T-cell (primary cell): ENCODE results near the gene TNRC6A. TPM values are rescaled to one million over a fixed set of nuclear protein-coding genes. Genes with fewer than 3 reads are reported as not detected.

ENCODE experiments used
- ATAC-seq, 4 experiments: fragments of 200-7000 bp in 3 of 4; fragments of 150-1000 bp in 1 of 4; cut with Tn5 transposase; replicated peaks in 1 of 4; 1 replicate in 3 of 4; 2 replicates in 1 of 4; pipeline ENCODE4 v1.10.0; 2021; ENCODE audit warnings: moderate library complexity in 3 of 4, mild to moderate bottlenecking in 2 of 4, moderate number of reproducible peaks in 1 of 4
- CTCF ChIA-PET, 2 donors: fragments of 300-600 bp; sonication (Branson Sonifier 250); formaldehyde crosslinking; loops; one replicate each; lab custom pipeline; 2022; ENCODE audit warnings: antibody characterized with exemption in 2 of 2; lab: Charles Lee
- POLR2A ChIA-PET, 2 donors: fragments of 300-600 bp; sonication (Branson Sonifier 250); formaldehyde crosslinking; loops; one replicate each; lab custom pipeline; 2022; ENCODE audit warnings: antibody characterized with exemption in 2 of 2; lab: Charles Lee
- DNase-seq, 35 experiments: peaks; one replicate each; pipeline versions ENCODE4 v3.0.0 to v3.0.0-alpha.2; 2013 to 2023
- H3K27ac ChIP-seq: one replicate; pipeline ENCODE4 v1.5.1; 2013; ENCODE audit warnings: low read length
- H3K27me3 ChIP-seq, 2 experiments: replicated peaks in 1 of 2; 1 replicate in 1 of 2; 2 replicates in 1 of 2; pipeline versions ENCODE4 v1.6.1 to v1.7.0; 2013; ENCODE audit warnings: low read length in 1 of 2, mixed read lengths in 1 of 2; ENCODE audit not compliant: control insufficient read depth in 2 of 2, insufficient read depth in 2 of 2; ENCODE audit errors: extremely low read depth in 1 of 2
- H3K36me3 ChIP-seq, 2 donors: 1 replicate in 1 of 2; 2 replicates in 1 of 2; pipeline versions ENCODE4 v1.6.1 to v1.7.0; 2013; ENCODE audit warnings: low read length in 1 of 2; ENCODE audit not compliant: control insufficient read depth in 2 of 2, insufficient read depth in 1 of 2; ENCODE audit errors: extremely low read depth in 1 of 2
- H3K4me1 ChIP-seq, 2 experiments: 1 replicate in 1 of 2; 2 replicates in 1 of 2; pipeline versions ENCODE4 v1.6.1 to v1.7.0; 2013; ENCODE audit warnings: low read length in 2 of 2, mixed read lengths in 1 of 2; ENCODE audit not compliant: insufficient read depth in 2 of 2, control insufficient read depth in 1 of 2; ENCODE audit errors: extremely low read depth in 1 of 2
- H3K4me3 ChIP-seq, 2 donors: 1 replicate in 1 of 2; 2 replicates in 1 of 2; pipeline versions ENCODE4 v1.5.1 to v1.7.0; 2013; ENCODE audit warnings: mild to moderate bottlenecking in 2 of 2, low read length in 1 of 2, moderate library complexity in 1 of 2; ENCODE audit not compliant: control insufficient read depth in 1 of 2; ENCODE audit errors: extremely low read depth in 1 of 2
- H3K9me3 ChIP-seq: 2 replicates; pipeline ENCODE4 v1.7.0; 2013
- H3K27ac Mint-ChIP-seq, 2 donors: one replicate each; pipeline ENCODE4 v1.8.0; 2020 to 2021; ENCODE audit warnings: mild to moderate bottlenecking in 2 of 2, mixed read lengths in 2 of 2
- H3K27me3 Mint-ChIP-seq, 2 donors: one replicate each; pipeline ENCODE4 v1.8.0; 2021 to 2022; ENCODE audit warnings: mixed read lengths in 2 of 2
- H3K36me3 Mint-ChIP-seq: one replicate; pipeline ENCODE4 v1.8.0; 2021; ENCODE audit warnings: mixed read lengths
- H3K4me1 Mint-ChIP-seq, 3 donors: one replicate each; pipeline ENCODE4 v1.8.0; 2020 to 2022; ENCODE audit warnings: mixed read lengths in 3 of 3, mild to moderate bottlenecking in 1 of 3
- H3K4me3 Mint-ChIP-seq, 3 donors: one replicate each; pipeline ENCODE4 v1.8.0; 2020 to 2022; ENCODE audit warnings: mild to moderate bottlenecking in 3 of 3, mixed read lengths in 3 of 3, moderate library complexity in 3 of 3
- H3K9me3 Mint-ChIP-seq, 3 donors: one replicate each; pipeline ENCODE4 v1.8.0; 2020 to 2022; ENCODE audit warnings: mixed read lengths in 3 of 3
- WGBS: methylation state at CpG from one replicate; pipeline ENCODE4 v1.1.5; 2013; ENCODE audit warnings: missing lambda C conversion rate; ENCODE audit not compliant: insufficient coverage; 5-methylcytosine and 5-hydroxymethylcytosine counted together
- total RNA-seq, 35 experiments: library from RNA in 6 of 35; stranded (reverse) in 6 of 35; fragments of 120-200 nt in 1 of 35; gene quantifications; one replicate each; pipeline versions ENCODE4 v1.2.1 to v1.2.4 and lab custom pipeline; 2013 to 2026

TNRC6A gene
- total RNA-seq, 5 donors from 2014 or later (not counting 1 experiment from before 2014, with no cell fraction given) = 74.7 to 79.4 (median 77.9) TPM

- peaks cover 8% of the 10 kb centered on the region for H3K36me3 Mint-ChIP-seq
- no peak overlapping the region for H3K27ac ChIP-seq
- no peak overlapping the region for H3K4me3 Mint-ChIP-seq
- H3K27me3 Mint-ChIP-seq = no peaks in the 10 kb centered on the region
- H3K4me1 Mint-ChIP-seq = peaks cover 63 to 75% (median 73%) of the 10 kb centered on the region in 3 donors
- ATAC-seq = peak in 2 of 4 experiments; percentile 43 to 44
- H3K27ac Mint-ChIP-seq = peak overlapping the region in 1 of 2 donors; percentile 0
- H3K36me3 ChIP-seq = peaks cover 0 to 7% of the 10 kb centered on the region in 2 donors
- ChIA-PET CTCF (no interaction called here), POLR2A (interaction anchor here in 1 of 2 donors (0.8 kb wide), 1 partner anchor 23 kb away, joined by 3 read pairs; no protein-coding TSS in a partner anchor)
- no peaks in the 10 kb centered on the region for H3K9me3 ChIP-seq
- no peak for DNase-seq
- H3K9me3 Mint-ChIP-seq = no peaks in the 10 kb centered on the region
- H3K4me1 ChIP-seq = peaks cover 0 to 12% of the 10 kb centered on the region in 2 experiments
- no peak overlapping the region for H3K4me3 ChIP-seq
- no CpG with 5 or more reads among the region's 3 CpGs for WGBS
- H3K27me3 ChIP-seq = no peaks in the 10 kb centered on the region
Measured at GRCh38 chr16:24753437-24753836, 24.0 kb downstream of the TNRC6A start.

GRCh38 chr16:24754543-24754942 lies 25.1 kb downstream of the TNRC6A start:
- Mint-ChIP-seq H3K36me3 (no peaks in the 10 kb centered on the region), H3K4me1 (peaks cover 52 to 64% (median 62%) of the 10 kb centered on the region in 3 donors), H3K27ac (peak overlapping the region in 1 of 2 donors; percentile 16), H3K9me3 (no peaks in the 10 kb centered on the region), H3K27me3 (no peaks in the 10 kb centered on the region), H3K4me3 (no peak overlapping the region)
- DNase-seq (no peak), ATAC-seq (no peak)
- H3K9me3 ChIP-seq = no peaks in the 10 kb centered on the region
- H3K27ac ChIP-seq = no peak overlapping the region
- H3K4me3 ChIP-seq = no peak overlapping the region
- H3K36me3 ChIP-seq = peaks cover 0 to 18% of the 10 kb centered on the region in 2 donors
- peaks cover 0 to 4% of the 10 kb centered on the region in 2 experiments for H3K4me1 ChIP-seq
- POLR2A ChIA-PET = no interaction called here
- CTCF ChIA-PET = no interaction called here
- no peaks in the 10 kb centered on the region for H3K27me3 ChIP-seq
- no CpG with 5 or more reads among the region's 2 CpGs for WGBS

GRCh38 chr16:24755201-24755874 lies 25.9 kb downstream of the TNRC6A start:
- Mint-ChIP-seq H3K4me1 (peaks cover 47 to 59% (median 57%) of the 10 kb centered on the region in 3 donors), H3K27ac (peak overlapping the region; percentile 10 to 34), H3K4me3 (no peak overlapping the region), H3K27me3 (no peaks in the 10 kb centered on the region), H3K36me3 (no peaks in the 10 kb centered on the region), H3K9me3 (no peaks in the 10 kb centered on the region)
- peaks cover 0 to 4% of the 10 kb centered on the region in 2 experiments for H3K4me1 ChIP-seq
- H3K36me3 ChIP-seq = peaks cover 0 to 22% of the 10 kb centered on the region in 2 donors
- H3K4me3 ChIP-seq = no peak overlapping the region
- ChIA-PET CTCF (interaction anchor here in 1 of 2 donors (1.1 kb wide), 1 partner anchor 10 kb away, joined by 3 read pairs; no protein-coding TSS in a partner anchor), POLR2A (no interaction called here)
- H3K27me3 ChIP-seq = no peaks in the 10 kb centered on the region
- WGBS = 100% methylated on average over 1 of the region's 3 CpGs
- no peak for DNase-seq
- ATAC-seq = no peak
- no peaks in the 10 kb centered on the region for H3K9me3 ChIP-seq
- H3K27ac ChIP-seq = no peak overlapping the region

DNA sequence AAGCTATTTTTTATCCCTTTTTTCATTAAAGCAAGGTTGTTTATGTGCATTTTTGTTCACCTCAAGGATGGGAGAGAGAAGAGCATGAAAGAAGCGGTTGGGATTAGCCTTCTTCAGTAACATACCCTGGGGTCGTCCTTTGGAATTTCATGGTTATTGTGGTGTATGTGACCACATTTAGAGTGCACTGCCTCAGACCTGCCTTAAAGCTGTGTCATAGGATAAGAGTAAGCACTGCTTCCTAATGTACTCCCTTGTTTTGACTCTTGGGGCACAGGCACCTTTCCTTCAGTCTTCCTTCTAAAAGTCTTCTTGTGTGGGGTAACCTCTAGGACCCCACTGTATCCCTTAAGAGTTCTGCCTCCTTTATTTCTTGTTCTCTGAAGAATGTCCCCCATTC lies 28.9 kb downstream of the TNRC6A start:
- no peak overlapping the region for H3K4me3 Mint-ChIP-seq
- no peaks in the 10 kb centered on the region for H3K27me3 Mint-ChIP-seq
- peaks cover 0 to 40% of the 10 kb centered on the region in 2 donors for H3K36me3 ChIP-seq
- no peaks in the 10 kb centered on the region for H3K27me3 ChIP-seq
- no peak overlapping the region for H3K4me3 ChIP-seq
- CTCF ChIA-PET = interaction anchor here in 1 of 2 donors (1.1 kb wide), 1 partner anchor 13 kb away, joined by 6 read pairs; no protein-coding TSS in a partner anchor
- DNase-seq (no peak), ATAC-seq (no peak)
- H3K27ac ChIP-seq = no peak overlapping the region
- WGBS = no CpG with 5 or more reads among the region's 2 CpGs
- POLR2A ChIA-PET = interaction anchor here (0.6 to 0.7 kb wide), 3 partner anchors 11 to 29 kb away, joined by 3 to 7 read pairs (median 3); no protein-coding TSS in a partner anchor
- H3K36me3 Mint-ChIP-seq = peaks cover 12% of the 10 kb centered on the region
- H3K4me1 ChIP-seq = no peaks in the 10 kb centered on the region
- H3K4me1 Mint-ChIP-seq = peaks cover 20 to 45% (median 37%) of the 10 kb centered on the region in 3 donors
- no peak overlapping the region for H3K27ac Mint-ChIP-seq
- H3K9me3 ChIP-seq = no peaks in the 10 kb centered on the region
- no peaks in the 10 kb centered on the region for H3K9me3 Mint-ChIP-seq

GRCh38 chr16:24759006-24759405 lies 29.6 kb downstream of the TNRC6A start:
- 88% methylated on average over 1 of the region's 2 CpGs for WGBS
- H3K36me3 Mint-ChIP-seq = peaks cover 17% of the 10 kb centered on the region

GRCh38 chr16:24761526-24761925 lies 32.1 kb downstream of the TNRC6A start:
- no peaks in the 10 kb centered on the region for H3K4me1 ChIP-seq
- H3K36me3 Mint-ChIP-seq = peaks cover 24% of the 10 kb centered on the region
- no peak overlapping the region for H3K4me3 Mint-ChIP-seq
- peak overlapping the region in 1 of 2 donors; percentile 1 for H3K27ac Mint-ChIP-seq
- ChIA-PET POLR2A (no interaction called here), CTCF (no interaction called here)
- H3K4me1 Mint-ChIP-seq = peaks cover 14 to 24% (median 21%) of the 10 kb centered on the region in 3 donors
- H3K27me3 Mint-ChIP-seq = no peaks in the 10 kb centered on the region
- WGBS = no CpG with 5 or more reads among the region's 6 CpGs
- DNase-seq (no peak), ATAC-seq (no peak)
- H3K36me3 ChIP-seq = peaks cover 0 to 43% of the 10 kb centered on the region in 2 donors
- H3K9me3 ChIP-seq = no peaks in the 10 kb centered on the region
- no peaks in the 10 kb centered on the region for H3K27me3 ChIP-seq
- no peaks in the 10 kb centered on the region for H3K9me3 Mint-ChIP-seq
- no peak overlapping the region for H3K27ac ChIP-seq
- no peak overlapping the region for H3K4me3 ChIP-seq

More at GRCh38 chr16:24759006-24759405, 29.6 kb downstream of the TNRC6A start:
- Histone ChIP-seq H3K36me3 (peaks cover 0 to 40% of the 10 kb centered on the region in 2 donors), H3K9me3 (no peaks in the 10 kb centered on the region), H3K4me1 (no peaks in the 10 kb centered on the region), H3K4me3 (no peak overlapping the region), H3K27me3 (no peaks in the 10 kb centered on the region), H3K27ac (no peak overlapping the region)
- ATAC-seq = no peak
- Mint-ChIP-seq H3K9me3 (no peaks in the 10 kb centered on the region), H3K27ac (no peak overlapping the region), H3K4me1 (peaks cover 24 to 44% (median 34%) of the 10 kb centered on the region in 3 donors), H3K27me3 (no peaks in the 10 kb centered on the region), H3K4me3 (no peak overlapping the region)
- ChIA-PET POLR2A (interaction anchor here (0.6 to 0.7 kb wide), 3 partner anchors 11 to 29 kb away, joined by 3 to 7 read pairs (median 5); no protein-coding TSS in a partner anchor), CTCF (interaction anchor here in 1 of 2 donors (1.1 kb wide), 1 partner anchor 13 kb away, joined by 6 read pairs; no protein-coding TSS in a partner anchor)
- no peak for DNase-seq
